ENCODE measurements around the gene PNPLA8. TPM values are rescaled to one million over a fixed set of nuclear protein-coding genes. Genes with fewer than 3 reads are reported as not detected.

Gene PNPLA8
- total RNA-seq, 1 donor from 2014 or later = 33.4 TPM

DNA sequence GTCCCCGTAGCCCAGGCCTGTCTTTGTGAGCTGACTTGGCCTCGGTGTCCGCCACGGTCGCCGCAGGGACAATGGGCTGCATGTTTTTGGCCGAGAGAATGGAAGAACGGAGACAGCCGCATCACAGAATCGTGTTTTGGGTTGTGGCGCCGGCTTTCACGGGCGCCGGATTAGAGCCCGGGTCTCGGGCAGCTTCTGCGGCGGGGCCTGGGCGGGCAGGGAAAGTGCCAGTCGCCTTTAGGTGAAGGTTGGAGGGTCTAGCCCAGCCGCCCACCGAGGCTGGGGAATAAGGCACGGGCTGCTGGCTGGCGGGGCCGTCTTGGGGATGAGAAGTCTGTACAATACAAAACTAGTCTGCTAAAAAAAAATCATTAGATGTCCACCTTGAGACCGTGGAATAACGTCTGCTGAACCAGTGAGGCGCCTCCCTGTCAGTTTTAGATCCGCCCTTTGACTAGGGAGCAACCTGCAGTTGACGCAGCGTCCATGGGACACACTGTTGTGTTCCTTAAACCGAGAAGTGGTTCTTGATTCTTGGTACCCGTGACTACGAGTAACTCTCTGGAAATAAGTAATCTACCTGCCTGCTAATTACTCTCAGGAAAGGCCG, 44.3 kb upstream of the PNPLA8 start:
- Histone ChIP-seq H3K9me3 (ENCODE audit: low read depth) (no peaks in the 10 kb centered on the region), H3K79me2 (ENCODE audit: low read depth) (peaks cover 84% of the 10 kb centered on the region), H3K36me3 (peaks cover 25% of the 10 kb centered on the region), H2AFZ (replicated peaks) (peak overlapping the region; percentile 42), H3K9ac (peak overlapping the region; percentile 69), H3K4me2 (peak overlapping the region; percentile 89), H3F3A (ENCODE audit: low read depth) (peaks cover 16% of the 10 kb centered on the region), H3K4me3 (peak overlapping the region; percentile 71), H3K27me3 (no peaks in the 10 kb centered on the region), H3K4me1 (peaks cover 35% of the 10 kb centered on the region), H4K20me1 (ENCODE audit: low read depth) (peaks cover 9% of the 10 kb centered on the region), H3K27ac (peak overlapping the region; percentile 92)
- peak; percentile 64 for DNase-seq (ENCODE audit: low spot score)
- Mint-ChIP-seq H3K4me3 (peak overlapping the region; percentile 96), H3K36me3 (peaks cover 25% of the 10 kb centered on the region), H3K9me3 (no peaks in the 10 kb centered on the region), H3K27ac (peak overlapping the region; percentile 91), H3K4me1 (peaks cover 25% of the 10 kb centered on the region), H3K27me3 (ENCODE audit: insufficient read depth, low read depth) (no peaks in the 10 kb centered on the region)
- peak; percentile 12 for TF ChIP-seq EZH2 (IDR thresholded peaks at IDR 0.05)
- TF ChIP-seq, protein P1, sequence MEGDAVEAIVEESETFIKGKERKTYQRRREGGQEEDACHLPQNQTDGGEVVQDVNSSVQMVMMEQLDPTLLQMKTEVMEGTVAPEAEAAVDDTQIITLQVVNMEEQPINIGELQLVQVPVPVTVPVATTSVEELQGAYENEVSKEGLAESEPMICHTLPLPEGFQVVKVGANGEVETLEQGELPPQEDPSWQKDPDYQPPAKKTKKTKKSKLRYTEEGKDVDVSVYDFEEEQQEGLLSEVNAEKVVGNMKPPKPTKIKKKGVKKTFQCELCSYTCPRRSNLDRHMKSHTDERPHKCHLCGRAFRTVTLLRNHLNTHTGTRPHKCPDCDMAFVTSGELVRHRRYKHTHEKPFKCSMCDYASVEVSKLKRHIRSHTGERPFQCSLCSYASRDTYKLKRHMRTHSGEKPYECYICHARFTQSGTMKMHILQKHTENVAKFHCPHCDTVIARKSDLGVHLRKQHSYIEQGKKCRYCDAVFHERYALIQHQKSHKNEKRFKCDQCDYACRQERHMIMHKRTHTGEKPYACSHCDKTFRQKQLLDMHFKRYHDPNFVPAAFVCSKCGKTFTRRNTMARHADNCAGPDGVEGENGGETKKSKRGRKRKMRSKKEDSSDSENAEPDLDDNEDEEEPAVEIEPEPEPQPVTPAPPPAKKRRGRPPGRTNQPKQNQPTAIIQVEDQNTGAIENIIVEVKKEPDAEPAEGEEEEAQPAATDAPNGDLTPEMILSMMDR (IDR thresholded peaks at IDR 0.05) = no peak

- Mint-ChIP-seq H3K9me3 (no peaks in the 10 kb centered on the region), H3K27me3 (ENCODE audit: insufficient read depth, low read depth) (no peaks in the 10 kb centered on the region), H3K36me3 (peaks cover 27% of the 10 kb centered on the region), H3K4me1 (peaks cover 25% of the 10 kb centered on the region), H3K27ac (peak within 1 kb of the TSS; percentile 91), H3K4me3 (peak within 1 kb of the TSS; percentile 96)
- peak within 1 kb of the TSS; percentile 42 for H2AFZ ChIP-seq (replicated peaks)
- peak within 1 kb of the TSS; percentile 69 for H3K9ac ChIP-seq
- H3K27ac ChIP-seq = peak within 1 kb of the TSS; percentile 92
- H3K79me2 ChIP-seq (ENCODE audit: low read depth) = peaks cover 91% of the 10 kb centered on the region
- TF ChIP-seq, protein P1 (IDR thresholded peaks at IDR 0.05) = no peak
- peak; percentile 37 for TF ChIP-seq EZH2 (IDR thresholded peaks at IDR 0.05)
- TF ChIP-seq EZH2phosphoT487 (IDR thresholded peaks at IDR 0.05) = no peak
- H3K27me3 ChIP-seq = no peaks in the 10 kb centered on the region
- no peaks in the 10 kb centered on the region for H3K9me3 ChIP-seq (ENCODE audit: low read depth)
- peaks cover 35% of the 10 kb centered on the region for H3K4me1 ChIP-seq
- H3K4me3 ChIP-seq = peak within 1 kb of the TSS; percentile 71
- H3F3A ChIP-seq (ENCODE audit: low read depth) = peaks cover 16% of the 10 kb centered on the region
- H4K20me1 ChIP-seq (ENCODE audit: low read depth) = peaks cover 6% of the 10 kb centered on the region
- H3K36me3 ChIP-seq = peaks cover 25% of the 10 kb centered on the region
- DNase-seq (ENCODE audit: low spot score) = peak; percentile 100
- H3K4me2 ChIP-seq = peak within 1 kb of the TSS; percentile 89
Measured at GRCh38 chr7:108569381-108570145, 43.6 kb upstream of the PNPLA8 start, which contains the start of the genes DNAJB9 and THAP5. DNAJB9 (plus strand) TSS chr7:108569874; CDS start chr7:108571727, 1,853 bp downstream. THAP5 (minus strand) TSS chr7:108569706; CDS start chr7:108569569, 137 bp downstream.

DNA sequence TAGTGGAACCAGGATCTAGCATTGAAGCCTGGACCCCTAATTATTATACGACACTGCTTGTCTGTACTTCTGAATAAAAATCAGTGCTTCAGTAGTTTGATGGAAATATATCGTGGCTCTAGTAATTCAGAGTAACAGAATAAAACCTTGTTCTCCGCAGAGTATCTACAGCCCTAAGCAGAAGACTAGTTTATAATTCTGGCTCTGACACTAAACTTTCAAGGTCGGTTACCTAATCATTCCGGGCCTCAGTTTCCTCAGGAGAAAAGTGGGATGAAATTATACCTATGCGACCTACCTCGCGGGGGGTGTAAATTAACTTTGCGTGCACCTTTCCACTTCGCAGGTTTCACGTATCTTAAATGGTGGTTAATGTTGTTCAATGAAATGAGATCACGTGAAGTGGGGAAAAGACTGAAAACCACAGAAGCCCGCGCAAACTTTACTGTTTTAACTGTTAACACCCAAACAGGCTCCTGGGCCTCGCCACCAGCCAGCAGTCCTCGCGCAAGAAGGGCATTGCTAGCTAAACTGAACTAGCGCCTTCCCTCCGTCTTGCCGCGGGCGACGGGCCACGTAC, 43.0 kb upstream of the PNPLA8 start:
- no peak for DNase-seq (ENCODE audit: low spot score)
- Histone ChIP-seq H3K4me3 (peak overlapping the region; percentile 71), H3K4me2 (peak overlapping the region; percentile 77), H3K27me3 (no peaks in the 10 kb centered on the region), H3K4me1 (peaks cover 35% of the 10 kb centered on the region), H3K9ac (peak overlapping the region; percentile 64), H3K79me2 (ENCODE audit: low read depth) (peaks cover 93% of the 10 kb centered on the region), H3K9me3 (ENCODE audit: low read depth) (no peaks in the 10 kb centered on the region), H4K20me1 (ENCODE audit: low read depth) (peaks cover 6% of the 10 kb centered on the region), H3K36me3 (peaks cover 28% of the 10 kb centered on the region), H3K27ac (peak overlapping the region; percentile 85), H3F3A (ENCODE audit: low read depth) (peaks cover 16% of the 10 kb centered on the region), H2AFZ (replicated peaks) (peak overlapping the region; percentile 34)
- Mint-ChIP-seq H3K27ac (peak overlapping the region; percentile 91), H3K27me3 (ENCODE audit: insufficient read depth, low read depth) (no peaks in the 10 kb centered on the region), H3K9me3 (no peaks in the 10 kb centered on the region), H3K36me3 (peaks cover 30% of the 10 kb centered on the region), H3K4me1 (peaks cover 25% of the 10 kb centered on the region), H3K4me3 (peak overlapping the region; percentile 96)
- TF ChIP-seq EZH2phosphoT487 (IDR thresholded peaks at IDR 0.05) = no peak
- TF ChIP-seq EZH2 (IDR thresholded peaks at IDR 0.05) = no peak
- TF ChIP-seq, protein P1 (IDR thresholded peaks at IDR 0.05) = no peak

Data from neural progenitor cell (in vitro differentiated cells).